ENCODE results near the gene PMVK.
"Not testable (repeated sequence)": the region's sequence is repeated elsewhere in the genome, so short reads cannot be mapped to it uniquely, and the experiment has no call there.

Gene PMVK

DNA sequence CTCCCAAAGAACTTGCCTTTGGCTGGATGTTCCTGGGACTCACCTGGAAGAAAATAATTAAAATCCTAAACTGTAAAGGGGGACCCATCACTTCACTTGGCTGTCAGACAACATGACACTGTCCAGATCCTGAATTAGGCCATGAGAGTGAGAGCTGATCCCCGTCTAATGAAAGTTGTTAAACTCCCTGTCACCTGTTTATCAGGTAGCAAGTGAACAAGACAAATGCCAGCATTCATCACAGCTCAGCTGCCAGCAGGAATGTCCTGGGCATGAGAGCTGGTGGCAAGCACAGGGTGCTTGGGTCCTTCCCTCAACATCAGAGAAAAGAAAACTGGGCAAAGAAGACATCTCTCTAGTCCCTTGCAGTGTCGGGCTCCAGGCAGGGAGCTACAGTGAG lies 23.8 kb downstream of the PMVK start:
- no peak for DNase-seq

DNA sequence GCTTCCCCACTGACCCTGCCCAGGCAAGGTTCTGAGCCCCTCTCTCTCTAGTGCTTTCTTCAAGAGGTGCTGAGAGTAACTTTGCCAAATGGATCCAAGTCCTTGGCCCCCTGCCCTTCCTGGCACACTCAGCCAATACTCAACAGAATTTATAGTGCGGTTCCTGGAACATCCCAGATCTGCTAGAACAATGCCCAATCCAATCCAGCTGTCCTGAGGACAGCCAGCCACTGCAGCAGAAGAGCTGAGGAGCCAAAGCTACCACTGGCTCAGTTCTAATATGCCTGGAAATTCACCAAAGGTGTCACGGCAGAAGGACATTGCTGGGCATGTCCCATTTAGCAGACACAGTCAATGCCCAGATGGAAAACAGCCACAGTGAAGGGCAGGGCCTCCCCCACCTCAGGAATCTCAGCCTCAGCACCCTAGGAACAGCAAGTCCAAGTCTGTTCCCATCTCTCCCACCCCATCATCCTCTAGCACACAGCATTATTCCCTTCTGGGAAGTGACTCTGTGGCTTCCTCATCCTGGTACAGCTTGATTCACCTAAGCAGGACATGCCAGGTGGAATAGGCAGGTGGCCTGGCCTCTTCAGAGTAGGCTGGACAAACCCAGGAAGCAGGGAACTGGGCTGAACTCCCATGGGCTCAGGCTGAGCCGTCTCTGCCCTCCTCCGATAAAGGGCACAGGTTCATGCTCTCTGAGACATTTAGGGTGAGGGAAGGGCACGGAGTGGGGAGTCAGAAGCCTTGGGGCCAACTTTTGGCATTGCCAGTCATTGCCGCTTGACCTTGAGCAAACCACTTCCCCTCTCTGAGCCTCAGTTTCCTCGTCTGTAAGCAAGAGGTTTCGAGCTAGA lies 24.6 kb downstream of the PMVK start:
- DNase-seq = no peak

DNA sequence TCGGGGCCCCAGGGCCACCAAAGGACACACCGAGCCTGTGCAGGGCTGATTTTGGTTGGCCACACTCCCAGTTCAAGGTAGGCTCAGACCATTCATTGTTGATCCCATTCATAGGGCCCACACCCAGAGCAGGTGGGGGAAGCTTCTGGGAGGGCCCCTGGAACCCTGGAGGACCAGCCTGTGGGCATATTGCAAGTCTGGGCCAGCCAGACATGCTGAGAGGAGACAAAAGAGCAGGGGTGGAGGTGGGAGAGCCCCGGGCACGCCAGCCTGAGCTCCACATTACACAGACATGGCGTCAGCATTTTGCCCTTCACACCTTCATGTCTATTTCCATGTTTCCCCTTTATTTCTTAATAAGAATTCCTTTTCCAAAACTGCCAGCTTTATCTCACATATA lies 25.7 kb downstream of the PMVK start:
- no peak for DNase-seq

DNA sequence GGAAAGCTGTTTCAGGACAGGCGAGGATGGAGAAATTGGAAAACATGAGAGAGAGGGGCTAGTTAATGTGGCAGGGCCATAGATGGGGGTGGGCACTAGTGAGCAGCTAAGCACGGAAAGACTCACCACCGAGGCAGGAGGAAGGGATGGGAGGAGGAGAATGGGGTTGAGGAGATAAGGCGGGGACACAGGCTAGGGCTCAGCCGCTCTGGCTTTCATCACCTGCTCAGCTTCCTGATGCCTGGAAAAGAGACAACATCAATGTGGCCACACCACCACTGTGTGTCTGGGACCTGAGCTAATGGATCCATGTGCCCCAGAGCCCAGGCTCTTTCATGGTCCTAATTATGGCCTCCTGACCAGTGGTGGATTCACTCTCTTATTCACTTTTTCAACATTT lies 27.6 kb downstream of the PMVK start:
- DNase-seq = no peak

DNA sequence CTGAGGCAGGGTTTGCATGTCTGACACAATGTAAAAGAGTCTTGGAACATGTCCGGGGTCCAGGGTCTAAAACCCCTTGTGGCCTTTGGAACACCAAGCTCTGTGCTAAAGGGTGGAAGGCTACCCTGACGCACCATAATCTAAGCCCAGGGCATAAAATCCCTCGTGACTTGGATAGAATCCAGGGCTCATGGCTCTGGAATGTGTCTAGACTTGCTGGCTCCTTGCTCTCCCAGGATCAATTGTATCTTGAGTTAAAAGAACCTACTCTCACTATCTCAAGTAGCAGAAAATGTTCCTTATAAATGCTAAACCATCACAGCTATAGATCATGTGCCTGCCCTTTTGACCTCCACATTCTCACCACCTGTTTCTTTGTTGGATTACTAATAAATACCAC lies 28.4 kb downstream of the PMVK start:
- not testable (repeated sequence) for DNase-seq

DNA sequence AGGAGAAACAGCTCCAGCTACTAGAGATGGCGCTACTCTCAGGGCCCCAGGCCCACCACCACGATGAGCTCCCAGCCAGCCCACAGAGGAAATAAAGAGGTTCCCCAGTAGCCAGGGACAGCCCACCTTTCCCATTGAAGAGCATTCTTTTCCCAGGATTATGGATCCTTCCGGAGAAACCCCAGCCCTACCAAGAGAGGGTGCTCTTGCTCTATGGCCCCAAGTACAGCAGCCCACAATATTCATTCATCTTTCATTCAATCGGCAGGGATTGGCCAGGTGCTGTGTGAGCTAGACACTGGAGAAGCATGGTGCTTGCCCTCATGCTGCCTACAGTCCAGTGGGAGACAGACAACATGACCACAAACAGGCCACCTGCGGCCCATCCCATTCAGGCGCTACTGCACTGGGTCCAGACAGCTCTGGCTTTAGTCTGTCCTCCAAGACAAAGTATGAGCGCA lies 29.9 kb downstream of the PMVK start:
- no peak for DNase-seq

DNA sequence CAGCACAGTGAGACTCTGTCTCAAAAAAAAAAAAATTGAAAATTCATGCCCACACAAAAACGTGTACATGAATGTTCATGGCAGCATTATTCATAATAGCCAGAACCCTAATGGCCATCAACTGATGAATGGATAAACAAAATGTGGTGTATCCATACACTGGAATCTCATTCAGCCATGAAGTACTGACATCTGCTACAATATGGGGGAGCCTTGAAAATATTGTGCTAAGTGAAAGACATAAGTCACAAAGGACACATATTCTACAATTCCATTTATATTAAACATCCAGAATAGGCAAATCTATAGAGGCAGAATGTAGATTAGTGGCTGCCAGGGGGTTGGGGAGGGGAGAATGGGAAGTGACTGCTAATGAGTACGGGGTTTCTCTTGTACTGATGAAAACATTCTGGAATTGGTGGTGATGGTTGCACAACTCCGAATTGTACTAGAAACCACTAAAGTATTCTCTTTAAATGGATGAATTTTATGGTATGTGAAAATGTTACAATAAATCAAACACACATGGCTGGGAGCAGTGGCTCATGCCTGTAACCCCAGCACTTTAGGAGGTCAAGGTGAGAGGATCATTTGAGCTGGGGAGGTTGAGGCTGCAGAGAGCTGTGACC lies 33.5 kb downstream of the PMVK start:
- no peak for DNase-seq

DNA sequence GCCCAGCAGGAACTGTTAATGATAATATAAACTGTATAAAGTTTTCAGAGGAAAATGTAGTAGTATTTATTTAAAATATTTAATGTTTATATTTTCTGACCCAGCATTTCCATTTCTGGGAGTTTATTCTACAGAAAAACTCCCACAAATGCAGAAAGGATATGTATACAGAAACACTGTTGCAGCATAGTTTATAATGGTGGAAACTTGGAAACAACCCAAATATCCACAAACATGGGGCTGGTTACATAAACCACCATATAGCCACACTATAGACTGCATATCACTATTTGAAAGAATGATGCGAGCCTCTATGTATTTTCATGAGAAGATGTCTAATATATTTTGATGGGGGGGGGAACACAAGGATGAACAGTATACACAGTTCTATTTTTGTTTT lies 34.9 kb downstream of the PMVK start:
- no peak for DNase-seq

DNA sequence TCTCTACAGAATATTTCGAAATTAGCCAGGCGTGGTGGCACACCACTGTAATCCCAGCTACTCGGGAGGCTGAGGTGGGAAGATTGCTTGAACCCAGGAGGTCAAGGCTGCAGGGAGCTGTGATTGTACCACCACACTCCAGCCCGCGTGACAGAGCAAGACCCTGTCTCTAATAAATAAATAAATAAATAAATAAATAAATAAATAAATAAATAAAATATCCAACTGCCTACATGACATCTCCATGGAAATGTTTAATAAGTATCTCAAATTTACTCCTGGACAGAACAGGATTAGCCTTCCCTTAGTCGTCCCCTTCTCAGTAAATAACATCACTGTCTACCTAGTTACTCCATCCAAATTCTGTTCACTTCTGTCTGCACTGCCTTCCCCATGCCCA lies 37.5 kb downstream of the PMVK start:
- no peak for DNase-seq

DNA sequence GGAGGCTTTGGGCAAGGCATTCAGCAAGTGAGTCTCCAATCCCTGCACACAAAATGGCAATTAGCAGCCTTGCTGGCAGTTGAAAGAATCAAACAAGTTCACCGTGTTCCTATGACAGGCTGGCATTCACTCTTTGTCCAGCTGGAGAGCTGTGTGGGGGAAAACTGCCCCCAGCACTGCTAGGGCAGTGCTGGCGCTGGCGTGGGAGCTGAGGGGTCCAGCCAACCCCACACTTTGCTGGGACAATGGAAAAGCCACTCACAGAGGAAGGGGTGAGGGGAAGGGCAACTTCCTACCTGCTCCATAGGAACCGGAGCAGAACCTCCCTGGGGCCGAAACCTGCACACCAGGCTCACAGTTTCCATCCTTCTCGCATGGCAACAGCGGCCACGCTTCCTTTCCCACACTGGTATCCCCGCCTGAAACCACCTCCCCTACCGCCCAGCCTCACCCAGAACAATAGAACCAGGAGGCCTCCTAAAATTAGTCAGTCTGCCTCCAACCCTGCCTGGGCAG lies 39.7 kb downstream of the PMVK start:
- no peak for DNase-seq

DNA sequence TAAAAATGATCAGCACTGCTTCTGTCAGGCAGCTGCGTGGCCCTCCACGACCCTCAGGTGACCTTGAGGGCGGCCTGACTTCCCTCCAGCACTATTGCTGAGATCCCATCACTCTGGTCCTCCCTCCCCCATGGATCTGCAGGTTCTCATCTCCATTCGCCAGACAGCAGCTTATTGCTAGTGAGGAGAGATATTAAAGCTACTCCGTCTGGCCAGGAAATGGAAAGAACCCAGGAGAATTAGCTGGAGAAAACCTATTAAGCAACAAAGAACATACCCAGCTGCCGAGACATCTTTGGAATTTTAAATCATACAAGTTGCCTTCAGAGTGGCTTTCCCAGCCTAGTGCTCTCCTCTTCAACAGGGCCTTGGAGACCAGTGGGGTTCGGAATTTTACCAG lies 40.7 kb downstream of the PMVK start:
- no peak for DNase-seq

DNA sequence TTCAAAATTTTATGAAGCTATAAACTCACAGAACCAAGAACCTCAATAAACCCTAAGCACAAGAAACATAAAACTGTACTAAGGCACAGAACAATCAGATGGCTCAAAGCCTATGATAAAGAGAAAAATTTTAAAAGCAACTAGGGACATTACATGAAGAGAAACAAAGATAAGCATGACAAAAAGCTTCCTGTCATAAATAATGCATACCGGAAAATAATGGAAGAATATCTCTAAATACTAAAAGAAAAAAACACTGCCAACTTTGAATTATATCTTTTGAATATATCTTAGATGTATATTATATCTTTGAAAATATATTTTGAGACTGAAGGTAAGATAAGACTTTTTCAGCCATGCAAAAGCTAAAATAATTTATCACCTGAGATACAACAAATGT lies 45.1 kb downstream of the PMVK start:
- DNase-seq = no peak

DNA sequence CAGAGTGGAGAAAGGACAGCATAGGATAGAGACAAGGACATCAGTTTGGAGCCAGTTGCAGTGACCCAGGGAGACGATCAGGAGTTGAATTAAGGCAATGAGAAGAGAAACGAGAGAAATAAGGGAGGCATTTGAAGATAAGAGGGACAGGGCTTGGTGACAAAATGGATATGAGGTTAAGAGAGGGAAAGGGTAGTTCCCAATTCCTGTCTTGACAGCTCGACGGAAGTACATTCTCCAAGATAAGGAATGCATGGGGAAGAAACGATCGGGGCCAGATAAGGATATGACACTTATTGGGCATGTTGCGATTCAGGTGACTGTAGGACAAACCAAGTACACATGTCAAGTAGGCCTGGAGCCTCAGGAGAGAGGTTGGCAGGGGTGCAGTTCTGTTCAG lies 47.8 kb downstream of the PMVK start:
- no peak for DNase-seq

DNA sequence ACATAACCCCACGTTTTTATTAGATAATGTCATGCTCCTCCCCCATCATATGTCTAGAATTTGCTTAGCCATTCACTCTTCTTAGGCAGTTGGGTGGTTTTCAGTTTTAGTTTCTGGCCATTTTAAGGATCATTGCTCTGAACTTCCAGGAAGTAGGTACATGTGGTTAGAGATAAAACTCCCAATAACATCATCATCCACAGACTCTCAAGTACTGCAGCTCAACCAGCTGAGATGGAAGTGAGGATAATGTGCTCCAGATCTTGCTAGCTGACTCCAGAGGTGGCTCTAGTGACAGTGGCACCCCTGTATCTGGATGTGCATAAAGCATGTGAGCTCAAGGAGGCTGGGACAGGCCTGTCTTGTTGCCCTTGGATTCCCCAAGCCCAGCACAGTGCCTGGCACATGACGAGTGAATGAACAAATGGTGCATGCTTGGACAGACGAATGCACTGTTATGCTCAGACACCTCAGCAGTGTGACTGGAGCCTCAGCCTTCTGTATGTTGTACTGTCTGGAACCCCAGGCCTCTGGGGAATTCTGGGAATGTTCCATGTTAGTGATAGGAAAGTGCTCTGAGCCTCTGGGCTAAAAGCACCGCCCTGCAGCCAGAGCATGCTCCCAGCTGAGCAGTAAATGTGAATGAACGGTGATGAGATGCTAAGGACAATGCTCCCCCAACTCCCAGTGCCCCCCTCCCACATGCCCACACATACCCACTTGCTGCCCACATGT lies 50.1 kb downstream of the PMVK start:
- no peak for DNase-seq

DNA sequence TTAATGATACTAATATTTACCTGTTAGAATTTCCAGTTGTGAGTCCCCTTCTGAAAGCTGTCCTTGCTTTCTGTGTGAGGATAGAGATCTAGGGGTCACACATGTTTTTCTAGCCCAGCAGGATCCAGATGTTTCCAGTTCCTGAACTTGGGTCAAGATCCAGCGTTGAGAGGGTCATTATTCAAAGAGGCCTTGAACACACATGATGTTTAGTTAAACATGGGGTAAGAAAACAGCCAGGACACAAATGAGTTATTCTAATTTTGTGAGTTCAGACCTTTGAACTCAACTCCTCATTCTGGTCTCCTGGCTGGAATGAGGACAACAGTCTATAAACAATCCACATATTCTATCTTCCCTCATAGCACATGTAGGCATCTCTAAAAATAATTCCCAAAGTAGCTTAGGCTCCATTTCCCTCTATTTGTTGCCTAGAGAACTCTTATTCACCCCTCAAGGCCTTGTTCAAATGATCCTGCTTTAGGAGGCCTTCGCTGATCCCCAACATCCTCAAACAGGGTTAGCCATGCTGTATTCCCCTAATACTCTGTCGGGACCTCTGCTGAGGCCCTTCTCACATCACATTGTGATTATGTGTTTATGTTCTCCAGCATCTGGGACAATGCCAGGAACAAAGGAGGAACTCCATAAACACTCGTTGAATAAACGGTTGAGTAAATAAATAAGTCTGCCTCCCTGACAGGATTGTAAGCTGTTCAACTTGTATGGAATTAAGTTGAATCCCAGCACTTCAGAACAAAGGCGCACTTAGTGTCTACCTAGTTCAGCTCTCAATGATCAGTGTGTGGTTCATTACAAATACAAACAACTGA lies 51.4 kb downstream of the PMVK start:
- no peak for DNase-seq

DNA sequence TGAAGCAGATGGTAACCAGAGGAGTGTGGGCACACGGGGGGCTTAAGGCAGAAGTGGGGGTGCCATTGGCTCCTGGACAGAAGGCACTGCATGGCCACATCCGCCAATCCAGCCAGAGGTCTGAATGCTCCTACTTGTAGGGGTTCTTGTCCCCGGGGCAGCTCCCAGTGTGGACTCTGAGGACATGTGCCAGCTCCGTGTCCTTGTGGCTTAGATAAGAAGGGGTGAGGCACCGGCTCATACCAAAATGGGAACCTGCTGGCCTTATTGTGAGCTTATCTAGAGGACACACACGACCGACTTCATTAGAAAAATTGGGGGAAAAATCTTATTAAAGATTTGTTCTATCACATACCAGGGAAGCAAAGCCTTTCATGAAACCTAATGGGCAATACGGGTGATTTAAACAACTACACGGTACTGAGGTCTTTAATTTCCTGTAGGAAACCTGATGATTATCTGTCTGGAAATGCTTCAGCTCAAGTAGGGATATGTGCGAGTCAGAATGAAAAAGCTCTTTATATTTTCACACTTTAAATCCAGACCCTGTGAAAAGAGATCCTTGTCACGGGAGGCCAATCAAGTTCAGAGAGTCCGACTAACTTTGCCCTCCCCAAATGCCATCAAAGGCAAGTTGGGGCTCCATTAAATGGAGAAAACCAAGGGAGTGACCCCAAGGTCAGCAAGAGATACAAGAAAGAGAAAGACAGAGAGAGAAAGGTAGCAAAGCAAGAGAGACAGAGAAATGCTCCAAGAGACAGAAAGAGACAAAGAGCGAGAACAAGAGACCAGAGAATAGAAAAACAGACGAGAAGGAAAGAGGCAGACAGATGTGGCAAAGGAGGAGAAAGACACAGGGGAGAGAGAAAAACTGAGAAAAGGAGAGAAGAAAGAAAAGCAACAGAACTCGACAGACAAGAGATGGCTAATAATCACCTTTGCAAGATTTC lies 52.3 kb downstream of the PMVK start:
- DNase-seq = no peak

DNA sequence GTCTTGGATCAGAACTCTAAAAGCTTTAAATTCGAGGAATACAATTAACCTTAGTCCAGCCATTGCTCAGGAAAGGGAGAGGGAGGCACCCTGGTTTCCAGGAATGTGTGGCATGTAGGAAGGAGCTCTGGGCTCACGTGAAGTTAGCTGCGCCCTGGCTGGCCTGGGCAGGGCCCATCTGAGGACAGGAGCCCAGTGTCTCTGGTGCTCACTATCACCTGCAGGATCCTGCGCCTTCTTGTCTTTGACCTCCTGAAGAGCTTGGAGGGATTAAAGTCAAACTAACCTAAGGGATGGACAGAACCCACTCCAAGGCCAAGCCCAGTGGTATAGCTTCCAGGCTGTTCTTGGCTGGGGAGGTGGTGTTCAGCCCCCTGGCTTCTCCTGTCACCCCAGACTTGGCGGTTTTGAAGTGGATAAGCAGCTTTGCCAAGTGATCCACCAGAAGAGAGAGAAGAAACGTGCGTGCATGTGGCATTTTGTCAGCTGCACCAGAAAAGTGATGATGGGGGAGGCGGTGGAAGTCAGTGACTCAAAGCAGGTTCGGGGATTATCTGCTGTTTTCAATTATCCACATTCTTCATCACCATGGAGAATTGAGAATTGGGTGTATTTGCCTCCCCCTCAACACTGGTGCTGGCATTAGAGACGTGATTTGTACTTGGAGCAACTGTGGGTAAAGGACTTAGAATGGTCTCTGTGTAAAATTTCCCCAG lies 54.5 kb downstream of the PMVK start:
- no peak for DNase-seq

DNA sequence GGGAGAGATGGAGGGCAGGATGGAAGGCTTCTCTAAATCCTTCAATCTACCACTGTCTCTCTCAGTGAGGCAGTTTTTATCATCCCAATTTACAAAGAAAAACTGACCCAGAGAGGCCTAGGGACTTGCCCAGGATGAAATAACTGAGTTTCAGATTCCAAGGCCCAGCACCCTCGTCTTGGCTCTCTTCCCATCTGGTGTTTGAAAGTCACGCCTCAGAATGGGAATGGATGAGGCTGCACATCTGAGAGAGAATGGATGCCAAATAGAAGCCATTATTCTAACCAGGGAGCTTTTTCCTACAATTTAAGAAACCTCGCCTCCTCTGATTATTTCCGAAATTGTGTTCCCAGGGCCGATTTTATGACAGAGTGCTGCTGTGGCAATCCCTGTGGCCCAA lies 55.8 kb downstream of the PMVK start:
- DNase-seq = no peak

DNA sequence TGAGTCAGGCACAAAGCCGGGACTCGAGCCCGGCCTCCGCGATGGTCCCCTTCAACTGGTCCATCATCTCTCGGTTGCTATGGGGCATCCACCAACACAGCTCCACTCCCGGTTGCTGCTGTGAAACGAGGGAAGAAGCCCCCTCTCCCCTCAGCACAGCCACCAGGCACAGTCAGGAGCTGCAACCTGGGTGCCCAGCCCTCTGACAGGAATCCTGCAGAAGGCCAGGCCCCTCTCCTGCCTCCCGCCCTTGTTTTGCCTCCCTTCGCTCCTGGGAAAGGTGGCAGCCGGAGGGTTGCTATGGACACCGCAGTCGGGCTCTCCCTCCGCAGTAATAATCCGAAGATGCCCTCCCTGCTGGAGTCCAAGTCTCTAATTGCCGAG lies 57.5 kb downstream of the PMVK start:
- DNase-seq = no peak

DNA sequence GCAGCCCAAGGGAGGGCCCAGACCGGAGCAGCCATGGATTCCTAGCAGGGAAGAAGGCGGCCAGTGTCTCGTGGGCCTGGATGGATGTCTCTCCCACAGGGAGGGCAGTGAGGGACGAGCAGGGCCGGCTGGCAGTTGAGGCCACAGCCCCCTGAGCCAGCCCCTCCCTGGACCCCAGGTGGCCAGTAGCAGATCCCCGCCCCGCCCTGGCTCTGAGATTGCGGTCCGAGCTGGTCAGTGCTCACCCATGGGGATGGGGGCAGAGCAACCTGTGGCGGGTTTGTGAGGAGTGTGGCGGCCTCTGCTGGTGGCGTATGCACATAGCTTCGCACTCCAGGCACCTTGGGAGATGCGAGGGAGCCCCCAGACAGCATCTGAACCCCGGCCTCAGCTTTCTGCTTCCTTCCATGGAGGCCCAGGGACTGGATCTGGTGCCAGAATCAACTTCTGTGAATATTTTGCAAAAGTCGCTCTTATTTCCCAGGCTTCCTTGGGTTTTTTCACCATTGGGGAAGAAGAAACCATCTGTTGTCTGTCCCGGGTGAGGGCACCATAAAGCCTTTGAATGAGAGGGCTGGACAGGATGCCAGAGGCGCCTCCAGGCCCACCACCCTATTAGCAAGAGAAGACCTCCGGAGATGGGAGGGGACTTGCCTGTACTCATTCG lies 58.0 kb downstream of the PMVK start:
- DNase-seq = peak; percentile 68 to 77

All from NCI-H187 (cell line).